NCI-H2227 treated with DMSO at 0.1 percent for 48 hours (cell line): ENCODE measurements around the gene PCDHGB7.
"Not testable (repeated sequence)": the region's sequence is repeated elsewhere in the genome, so short reads cannot be mapped to it uniquely, and the experiment has no call there.

Source experiments
- DNase-seq: peaks from one replicate; lab custom pipeline; 2025; lab: John Stamatoyannopoulos, UW

PCDHGB7 gene

GRCh38 chr5:141417494-141418172 lies at the start of gene PCDHGB7:
Gene PCDHGB7, plus strand, starts transcription at chr5:141417677. Its CDS starts 183 bp downstream, at chr5:141417860.
- not testable (repeated sequence) for DNase-seq

- no peak for DNase-seq
Observed at GRCh38 chr5:141369994-141370848, 47.3 kb upstream of the PCDHGB7 start, which contains the start of gene PCDHGB3. Gene PCDHGB3, plus strand, starts transcription at chr5:141370242. Its CDS starts 153 bp downstream, at chr5:141370395.

GRCh38 chr5:141371572-141372475 lies 45.7 kb upstream of the PCDHGB7 start:
- no peak for DNase-seq

- no peak for DNase-seq
Observed at GRCh38 chr5:141373673-141374317, 43.7 kb upstream of the PCDHGB7 start, which contains the start of gene PCDHGA6. Gene PCDHGA6, plus strand, starts transcription at chr5:141373891. Its CDS starts 193 bp downstream, at chr5:141374084.

- no peak for DNase-seq
Observed at GRCh38 chr5:141374627-141375026, 42.9 kb upstream of the PCDHGB7 start.

- DNase-seq: not testable (repeated sequence)
Observed at GRCh38 chr5:141375444-141376155, 41.9 kb upstream of the PCDHGB7 start.

GRCh38 chr5:141382469-141383294 lies 34.8 kb upstream of the PCDHGB7 start, which contains the start of gene PCDHGA7:
Gene PCDHGA7, plus strand, starts transcription at chr5:141382742. Its CDS starts 158 bp downstream, at chr5:141382900.
- peak; percentile 60 for DNase-seq

GRCh38 chr5:141383345-141383744 lies 34.1 kb upstream of the PCDHGB7 start:
- no peak for DNase-seq

GRCh38 chr5:141384471-141385267 lies 32.8 kb upstream of the PCDHGB7 start:
- no peak for DNase-seq

- not testable (repeated sequence) for DNase-seq
Observed at GRCh38 chr5:141387557-141388311, 29.7 kb upstream of the PCDHGB7 start, which contains the start of gene PCDHGB4. Gene PCDHGB4, plus strand, starts transcription at chr5:141387698. Its CDS starts 187 bp downstream, at chr5:141387885.

GRCh38 chr5:141388661-141389060 lies 28.8 kb upstream of the PCDHGB7 start:
- no peak for DNase-seq

GRCh38 chr5:141389153-141390042 lies 28.1 kb upstream of the PCDHGB7 start:
- DNase-seq: no peak

GRCh38 chr5:141392429-141393198 lies 24.9 kb upstream of the PCDHGB7 start, which contains the start of gene PCDHGA8:
Gene PCDHGA8, plus strand, starts transcription at chr5:141392633. Its CDS starts 181 bp downstream, at chr5:141392814.
- no peak for DNase-seq

GRCh38 chr5:141393267-141393666 lies 24.2 kb upstream of the PCDHGB7 start:
- DNase-seq: no peak

GRCh38 chr5:141394401-141395187 lies 22.9 kb upstream of the PCDHGB7 start:
- DNase-seq: not testable (repeated sequence)
